DOHH2 (cell line): Measurements from ENCODE around the gene DTNB.

Experiments used
- H3F3A ChIP-seq: fragments of 200-600 bp; sonication (generic), shearing (Covaris generic); 2 replicates; pipeline ENCODE4 v1.6.0; 2016; ENCODE audit warnings: antibody characterized with exemption, mild to moderate bottlenecking; ENCODE audit not compliant: control insufficient read depth, insufficient read depth
- H3K27ac ChIP-seq: fragments of 200-600 bp; sonication (generic); 2 replicates; pipeline ENCODE4 v1.5.1; 2014; ENCODE audit warnings: low read depth, mild to moderate bottlenecking, low read length, moderate library complexity
- H3K27me3 ChIP-seq: fragments of 200-600 bp; sonication (generic); 2 replicates; pipeline ENCODE4 v1.6.1; 2014; ENCODE audit warnings: mild to moderate bottlenecking, low read length, mixed read lengths; ENCODE audit not compliant: control insufficient read depth
- H3K36me3 ChIP-seq: fragments of 200-600 bp; sonication (generic); 2 replicates; pipeline ENCODE4 v1.6.1; 2014; ENCODE audit warnings: mild to moderate bottlenecking, low read length, moderate library complexity, mixed read lengths; ENCODE audit not compliant: control insufficient read depth
- H3K4me1 ChIP-seq: fragments of 200-600 bp; sonication (generic); 2 replicates; pipeline ENCODE4 v1.6.1; 2014; ENCODE audit warnings: mild to moderate bottlenecking, low read length, mixed read lengths; ENCODE audit not compliant: control insufficient read depth
- H3K4me2 ChIP-seq: fragments of 200-600 bp; sonication (generic); 2 replicates; pipeline ENCODE4 v1.6.0; 2014; ENCODE audit warnings: mild to moderate bottlenecking, low read length, moderate library complexity
- H3K4me3 ChIP-seq: fragments of 200-600 bp; sonication (generic); 2 replicates; pipeline ENCODE4 v1.5.1; 2014; ENCODE audit warnings: mild to moderate bottlenecking, low read length, mixed read lengths
- H3K79me2 ChIP-seq: fragments of 200-600 bp; sonication (generic); 2 replicates; pipeline ENCODE4 v1.6.1; 2014; ENCODE audit warnings: mild to moderate bottlenecking, low read length, mixed read lengths; ENCODE audit not compliant: control insufficient read depth
- H3K9me2 ChIP-seq: fragments of 200-600 bp; sonication (generic); replicated peaks from 2 replicates; pipeline ENCODE4 v1.6.1; 2014; ENCODE audit warnings: mild to moderate bottlenecking, low read length, mixed read lengths; ENCODE audit not compliant: control insufficient read depth
- H3K9me3 ChIP-seq: fragments of 200-600 bp; sonication (generic); 2 replicates; pipeline ENCODE4 v1.6.1; 2014; ENCODE audit warnings: antibody characterized with exemption, low read length, mixed read lengths; ENCODE audit not compliant: control insufficient read depth, insufficient read depth
- H4K20me1 ChIP-seq: fragments of 200-600 bp; sonication (generic); 2 replicates; pipeline ENCODE4 v1.6.0; 2014; ENCODE audit warnings: low read depth, mild to moderate bottlenecking, antibody characterized with exemption, low read length, moderate library complexity; ENCODE audit not compliant: control insufficient read depth, insufficient read depth
- EZH2phosphoT487 ChIP-seq: fragments of 200-600 bp; sonication (generic); IDR thresholded peaks from 2 replicates; pipeline ENCODE4 v1.6.1; 2017; ENCODE audit warnings: borderline replicate concordance, mild to moderate bottlenecking, antibody characterized with exemption, low read length, moderate library complexity, mixed read lengths
- TF ChIP-seq, protein P1 (sequence below): fragments of 200-600 bp; sonication (generic); IDR thresholded peaks from one replicate; pipeline ENCODE4 v1.5.1; 2014; ENCODE audit warnings: antibody characterized with exemption, mild to moderate bottlenecking, low read depth, low read length; ENCODE audit not compliant: poor library complexity, severe bottlenecking

DTNB gene

DNA sequence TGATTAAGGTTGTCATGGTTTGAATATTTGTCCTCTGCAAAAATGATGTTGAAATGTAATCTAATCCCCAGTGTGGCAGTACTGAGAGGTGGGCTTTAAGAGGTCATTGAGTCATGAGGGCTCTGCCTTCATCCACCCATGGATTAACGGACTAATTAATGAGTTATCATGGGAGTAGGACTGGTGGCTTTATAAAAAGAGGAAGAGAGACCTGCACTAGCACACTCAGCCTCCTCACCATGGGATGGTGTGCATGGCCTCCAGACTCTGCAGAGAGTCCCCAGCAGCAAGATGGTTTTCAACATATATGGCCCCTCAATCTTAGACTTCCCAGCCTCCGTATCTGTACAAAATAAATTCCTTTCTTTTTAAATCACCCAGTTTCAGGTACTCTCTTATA lies 41.0 kb downstream of the DTNB start:
- Histone ChIP-seq H3K36me3 (peaks cover 3% of the 10 kb centered on the region; the same call in 1 of the 2 replicates), H3K4me2 (no peak overlapping the region), H3K27ac (no peak overlapping the region), H3K4me3 (no peak overlapping the region), H4K20me1 (no peaks in the 10 kb centered on the region), H3F3A (no peaks in the 10 kb centered on the region), H3K4me1 (peaks cover 3% of the 10 kb centered on the region; the same call in 1 of the 2 replicates), H3K9me3 (no peaks in the 10 kb centered on the region), H3K9me2 (no peaks in the 10 kb centered on the region), H3K79me2 (no peaks in the 10 kb centered on the region), H3K27me3 (no peaks in the 10 kb centered on the region)
- TF ChIP-seq, protein P1, sequence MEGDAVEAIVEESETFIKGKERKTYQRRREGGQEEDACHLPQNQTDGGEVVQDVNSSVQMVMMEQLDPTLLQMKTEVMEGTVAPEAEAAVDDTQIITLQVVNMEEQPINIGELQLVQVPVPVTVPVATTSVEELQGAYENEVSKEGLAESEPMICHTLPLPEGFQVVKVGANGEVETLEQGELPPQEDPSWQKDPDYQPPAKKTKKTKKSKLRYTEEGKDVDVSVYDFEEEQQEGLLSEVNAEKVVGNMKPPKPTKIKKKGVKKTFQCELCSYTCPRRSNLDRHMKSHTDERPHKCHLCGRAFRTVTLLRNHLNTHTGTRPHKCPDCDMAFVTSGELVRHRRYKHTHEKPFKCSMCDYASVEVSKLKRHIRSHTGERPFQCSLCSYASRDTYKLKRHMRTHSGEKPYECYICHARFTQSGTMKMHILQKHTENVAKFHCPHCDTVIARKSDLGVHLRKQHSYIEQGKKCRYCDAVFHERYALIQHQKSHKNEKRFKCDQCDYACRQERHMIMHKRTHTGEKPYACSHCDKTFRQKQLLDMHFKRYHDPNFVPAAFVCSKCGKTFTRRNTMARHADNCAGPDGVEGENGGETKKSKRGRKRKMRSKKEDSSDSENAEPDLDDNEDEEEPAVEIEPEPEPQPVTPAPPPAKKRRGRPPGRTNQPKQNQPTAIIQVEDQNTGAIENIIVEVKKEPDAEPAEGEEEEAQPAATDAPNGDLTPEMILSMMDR, result no peak
- no peak for TF ChIP-seq EZH2phosphoT487

GRCh38 chr2:25624635-25625034 lies 48.7 kb downstream of the DTNB start:
- Histone ChIP-seq H3K27ac (no peak overlapping the region), H3F3A (no peaks in the 10 kb centered on the region), H4K20me1 (no peaks in the 10 kb centered on the region), H3K27me3 (no peaks in the 10 kb centered on the region), H3K9me3 (no peaks in the 10 kb centered on the region), H3K79me2 (no peaks in the 10 kb centered on the region), H3K4me3 (no peak overlapping the region), H3K4me1 (no peaks in the 10 kb centered on the region), H3K36me3 (peaks cover 3% of the 10 kb centered on the region; the same call in 1 of the 2 replicates), H3K4me2 (no peak overlapping the region), H3K9me2 (no peaks in the 10 kb centered on the region)
- TF ChIP-seq EZH2phosphoT487, result no peak
- TF ChIP-seq, protein P1, result no peak

GRCh38 chr2:25623361-25623760 lies 50.0 kb downstream of the DTNB start:
- TF ChIP-seq EZH2phosphoT487, result no peak
- TF ChIP-seq, protein P1, result no peak
- no peaks in the 10 kb centered on the region for H3K9me2 ChIP-seq
- no peaks in the 10 kb centered on the region for H3K79me2 ChIP-seq
- H3K27me3 ChIP-seq, result no peaks in the 10 kb centered on the region
- no peaks in the 10 kb centered on the region for H3F3A ChIP-seq
- H3K27ac ChIP-seq, result no peak overlapping the region
- H3K4me1 ChIP-seq, result no peaks in the 10 kb centered on the region
- H3K36me3 ChIP-seq, result peaks cover 3% of the 10 kb centered on the region; the same call in 1 of the 2 replicates
- no peaks in the 10 kb centered on the region for H4K20me1 ChIP-seq
- no peak overlapping the region for H3K4me2 ChIP-seq
- H3K9me3 ChIP-seq, result no peaks in the 10 kb centered on the region
- no peak overlapping the region for H3K4me3 ChIP-seq

GRCh38 chr2:25620711-25621110 lies 52.7 kb downstream of the DTNB start:
- Histone ChIP-seq H3K4me2 (no peak overlapping the region), H3K27me3 (no peaks in the 10 kb centered on the region), H3F3A (no peaks in the 10 kb centered on the region), H3K4me1 (no peaks in the 10 kb centered on the region), H3K4me3 (no peak overlapping the region), H3K79me2 (no peaks in the 10 kb centered on the region), H3K36me3 (no peaks in the 10 kb centered on the region), H3K9me2 (no peaks in the 10 kb centered on the region), H4K20me1 (no peaks in the 10 kb centered on the region), H3K27ac (no peak overlapping the region), H3K9me3 (no peaks in the 10 kb centered on the region)
- TF ChIP-seq, protein P1, result no peak
- no peak for TF ChIP-seq EZH2phosphoT487
